Measurements from ENCODE around the gene TRIM28.

Gene TRIM28

GRCh38 chr19:58520257-58520599 lies 23.6 kb upstream of the TRIM28 start:
- TF ChIP-seq CTCF (IDR thresholded peaks at IDR 0.05; ENCODE audit: low read depth, low read length) = no peak
- peak overlapping the region; percentile 84 for H3K4me3 ChIP-seq (ENCODE audit: low read depth, low read length)

GRCh38 chr19:58521651-58522050 lies 22.2 kb upstream of the TRIM28 start:
- TF ChIP-seq CTCF (IDR thresholded peaks at IDR 0.05; ENCODE audit: low read depth, low read length) = no peak
- no peak overlapping the region for H3K4me3 ChIP-seq (ENCODE audit: low read depth, low read length)

GRCh38 chr19:58522709-58523108 lies 21.2 kb upstream of the TRIM28 start:
- no peak overlapping the region for H3K4me3 ChIP-seq (ENCODE audit: low read depth, low read length)
- no peak for TF ChIP-seq CTCF (IDR thresholded peaks at IDR 0.05; ENCODE audit: low read depth, low read length)

GRCh38 chr19:58529405-58529804 lies 14.5 kb upstream of the TRIM28 start:
- H3K4me3 ChIP-seq (ENCODE audit: low read depth, low read length) = no peak overlapping the region
- no peak for TF ChIP-seq CTCF (IDR thresholded peaks at IDR 0.05; ENCODE audit: low read depth, low read length)

- no peak for TF ChIP-seq CTCF (IDR thresholded peaks at IDR 0.05; ENCODE audit: low read depth, low read length)
These were observed 12.6 kb upstream of the TRIM28 start for GRCh38 chr19:58531034-58531840.

GRCh38 chr19:58535857-58536256 lies 8.0 kb upstream of the TRIM28 start:
- TF ChIP-seq CTCF (IDR thresholded peaks at IDR 0.05; ENCODE audit: low read depth, low read length) = no peak
- H3K4me3 ChIP-seq (ENCODE audit: low read depth, low read length) = no peak overlapping the region

More at GRCh38 chr19:58531034-58531840, 12.6 kb upstream of the TRIM28 start:
- no peak overlapping the region for H3K4me3 ChIP-seq (ENCODE audit: low read depth, low read length)

- TF ChIP-seq CTCF (IDR thresholded peaks at IDR 0.05; ENCODE audit: low read depth, low read length) = no peak
- H3K4me3 ChIP-seq (ENCODE audit: low read depth, low read length) = no peak overlapping the region
These were observed 6.7 kb upstream of the TRIM28 start for GRCh38 chr19:58536852-58537798.

Data from WI38 (cell line).